Right lung (tissue), 5 donors: Measurements from ENCODE around the gene KCNK16. TPM values are rescaled to one million over a fixed set of nuclear protein-coding genes. Genes with fewer than 3 reads are reported as not detected.
"Not testable (repeated sequence)": the region's sequence is repeated elsewhere in the genome, so short reads cannot be mapped to it uniquely, and the experiment has no call there.

Experiments
- DNase-seq, 2 donors: peaks; one replicate each; pipeline ENCODE4 v3.0.0-alpha.2; 2013
- polyA plus RNA-seq, 5 donors: library from polyadenylated mRNA; unstranded; fragments of 120-200 nt; gene quantifications; one replicate each; pipeline versions ENCODE4 v1.2.1 to v1.2.3, GENCODE V29; 2013; ENCODE audit warnings: inconsistent platforms in 1 of 5, low replicate concordance in 1 of 5; ENCODE audit not compliant: insufficient read length in 5 of 5, insufficient read depth in 1 of 5

KCNK16 gene
- polyA plus RNA-seq, 5 donors, result 0.10 to 0.33 (median 0.22) TPM

DNA sequence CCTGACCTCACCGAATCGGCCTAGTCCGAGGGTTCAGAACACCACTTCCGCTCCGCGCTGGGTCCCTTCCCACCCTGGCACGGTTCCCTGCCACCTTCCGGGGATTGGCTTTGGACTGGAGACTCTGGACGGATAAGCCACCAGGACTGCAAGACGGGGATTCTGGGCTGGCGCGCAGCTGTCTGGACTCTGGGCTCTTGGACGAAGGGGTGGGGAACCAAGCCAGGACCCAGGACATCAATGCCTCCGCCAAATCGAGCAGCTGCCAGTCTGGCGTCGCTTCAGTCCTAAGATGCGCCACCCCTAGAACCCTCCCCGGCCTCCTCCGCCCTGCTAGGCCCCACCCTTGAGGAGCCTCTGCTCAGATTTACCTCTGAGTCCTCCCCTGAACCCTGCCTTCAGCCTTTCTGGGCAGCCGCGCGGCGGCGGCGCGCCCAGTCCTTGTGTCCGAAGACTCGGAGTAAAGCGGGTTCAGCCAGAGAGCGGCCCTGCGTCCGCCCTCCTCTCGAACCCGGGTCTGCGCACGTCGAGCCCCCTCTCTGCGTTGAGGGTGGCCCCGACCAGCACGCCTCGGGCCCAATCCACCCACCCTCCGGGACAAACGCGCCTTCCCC lies 9.5 kb downstream of the KCNK16 start:
- DNase-seq, result peak in 1 of 2 donors; percentile 21

GRCh38 chr6:39310542-39310941 lies 12.0 kb downstream of the KCNK16 start:
- DNase-seq, result no peak

DNA sequence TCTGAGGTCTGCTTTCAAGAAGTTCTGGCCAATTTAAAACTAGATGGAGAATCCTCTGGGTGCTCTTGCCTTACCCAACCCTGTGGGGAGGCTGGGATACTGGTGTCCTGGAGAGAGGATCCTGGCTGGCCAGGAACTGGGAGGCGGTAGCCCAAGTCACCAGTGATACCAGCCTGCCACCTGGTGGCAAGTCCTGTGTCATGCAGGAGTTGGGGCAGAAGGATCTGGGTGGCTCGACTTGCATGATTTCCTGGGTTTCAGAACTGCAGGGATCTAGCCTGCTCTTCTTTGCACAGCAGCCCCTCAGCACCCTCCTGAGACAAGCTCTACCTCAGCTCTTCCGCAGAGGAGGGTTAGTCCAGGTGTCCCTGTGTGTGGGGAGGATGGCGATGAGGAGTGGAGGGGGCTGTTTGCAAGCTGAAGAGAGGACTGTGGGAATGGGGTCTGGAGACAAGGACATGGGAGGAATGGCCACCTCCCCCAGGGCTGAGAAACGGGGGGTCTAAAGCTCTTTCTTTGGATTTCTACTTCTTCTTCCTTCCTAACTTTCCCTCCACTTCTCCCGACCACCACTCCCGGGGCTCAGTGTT lies 12.5 kb downstream of the KCNK16 start:
- peak in 1 of 2 donors; percentile 66 for DNase-seq

DNA sequence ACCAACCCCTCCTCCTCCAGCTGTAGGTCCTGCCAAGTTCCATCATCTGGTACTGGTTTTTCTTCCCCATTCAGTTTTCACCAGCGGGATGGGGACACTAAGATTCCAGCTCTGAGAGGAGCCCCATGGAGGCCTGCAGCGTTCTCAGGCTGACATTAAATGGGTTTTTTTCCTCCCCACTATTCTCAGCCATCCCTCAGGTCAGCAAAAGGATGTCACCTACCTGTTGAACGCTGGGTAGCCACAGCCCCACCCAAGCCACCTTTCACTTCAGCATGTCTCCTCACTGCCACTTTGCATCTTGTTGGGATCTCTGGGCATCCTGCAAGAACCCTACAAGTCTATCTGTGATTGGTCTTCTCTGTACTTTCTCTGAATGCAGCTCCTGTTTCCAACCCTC lies 15.0 kb downstream of the KCNK16 start:
- no peak for DNase-seq

- no peak for DNase-seq
These were observed 17.6 kb downstream of the KCNK16 start for GRCh38 chr6:39304951-39305350.

GRCh38 chr6:39303425-39304153 lies 18.9 kb downstream of the KCNK16 start:
- DNase-seq, result no peak

DNA sequence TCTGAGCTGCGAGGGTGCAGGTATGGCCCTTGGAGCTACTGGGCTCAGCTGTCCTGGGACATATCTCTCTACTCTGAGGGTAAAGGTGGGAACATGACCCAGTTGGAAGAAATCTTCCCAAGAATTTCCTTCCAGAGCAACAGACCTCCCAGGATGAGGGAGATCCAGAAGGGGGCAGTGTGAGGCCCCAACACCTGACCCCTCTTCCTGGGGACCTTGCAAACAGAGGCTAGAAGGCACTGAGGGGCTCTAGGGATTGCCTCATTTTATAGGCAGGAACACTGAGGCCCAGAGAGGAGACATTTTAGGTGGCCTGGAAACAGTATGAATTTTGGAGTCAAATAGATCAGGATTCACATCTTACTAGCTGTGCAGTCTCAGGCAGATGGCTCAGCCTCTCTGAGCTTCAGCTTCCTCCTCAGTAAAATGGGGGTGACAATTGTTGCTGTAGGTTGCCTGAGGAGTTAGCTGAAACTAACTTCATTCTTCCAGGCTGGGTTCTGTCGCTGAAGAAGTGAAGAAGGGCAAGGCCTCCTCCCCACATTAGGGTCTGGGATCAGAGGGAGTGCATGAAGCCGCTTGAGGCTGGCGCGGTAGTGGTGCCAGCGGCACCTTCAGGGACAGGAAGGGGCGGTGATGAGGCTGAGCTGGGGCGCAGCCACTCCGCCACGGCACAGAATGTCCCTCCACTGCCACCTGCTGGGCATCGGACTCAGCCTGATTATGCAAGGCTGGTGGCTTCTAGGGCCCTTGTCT lies 19.7 kb downstream of the KCNK16 start:
- DNase-seq, result peak; percentile 65 to 75

GRCh38 chr6:39302011-39302410 lies 20.5 kb downstream of the KCNK16 start:
- no peak for DNase-seq

GRCh38 chr6:39301606-39302005 lies 20.9 kb downstream of the KCNK16 start:
- DNase-seq, result no peak

GRCh38 chr6:39300739-39301138 lies 21.8 kb downstream of the KCNK16 start:
- no peak for DNase-seq

GRCh38 chr6:39298061-39298460 lies 24.4 kb downstream of the KCNK16 start:
- no peak for DNase-seq

DNA sequence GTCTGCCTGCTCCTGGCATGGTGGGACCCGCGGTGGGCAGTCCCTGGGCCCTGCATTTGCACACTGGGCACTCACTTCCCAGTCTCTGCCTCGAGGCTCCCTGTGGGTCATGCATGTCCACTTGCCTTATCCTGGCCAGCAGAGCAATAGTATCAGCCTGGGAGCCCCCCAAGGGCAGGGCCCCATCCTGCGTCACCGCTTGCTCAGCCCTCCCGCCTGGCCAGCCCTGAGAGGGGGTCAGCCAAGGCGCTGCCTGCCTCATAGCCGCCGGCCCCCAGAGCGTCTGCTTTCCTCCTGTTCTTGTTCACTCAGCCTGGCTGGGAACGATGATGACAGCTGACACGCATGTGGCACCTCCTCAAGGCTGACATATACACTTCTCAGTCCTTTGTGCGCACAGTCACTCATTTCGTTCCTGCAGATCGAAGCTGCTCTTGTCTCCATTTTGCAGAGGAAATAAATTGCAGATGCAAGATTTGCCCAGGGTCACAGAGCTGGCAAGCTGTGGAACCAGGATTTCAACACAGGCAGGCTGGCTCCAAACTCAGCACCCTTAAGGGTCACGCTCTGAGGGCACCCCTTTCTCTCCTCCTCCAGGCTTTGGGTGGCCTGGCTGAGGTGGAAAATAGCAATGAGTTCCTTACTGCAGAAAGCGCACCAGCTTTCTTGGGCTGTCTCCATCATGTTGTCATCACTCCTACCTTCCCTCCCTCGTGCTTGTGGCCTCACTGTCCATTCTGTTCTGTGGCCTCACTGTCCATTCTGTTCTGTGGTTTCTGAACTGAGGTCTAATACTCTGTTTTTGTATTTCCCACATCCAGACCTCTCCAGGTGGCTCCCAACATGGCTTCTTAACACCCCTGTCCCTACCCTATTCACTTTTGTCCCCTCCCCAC lies 25.5 kb downstream of the KCNK16 start:
- DNase-seq, result peak; percentile 48 to 50

GRCh38 chr6:39295611-39296011 lies 26.9 kb downstream of the KCNK16 start:
- no peak for DNase-seq

- DNase-seq, result no peak
These were observed 27.6 kb downstream of the KCNK16 start for GRCh38 chr6:39294899-39295298.

- no peak for DNase-seq
These were observed 28.4 kb downstream of the KCNK16 start for GRCh38 chr6:39294133-39294532.

DNA sequence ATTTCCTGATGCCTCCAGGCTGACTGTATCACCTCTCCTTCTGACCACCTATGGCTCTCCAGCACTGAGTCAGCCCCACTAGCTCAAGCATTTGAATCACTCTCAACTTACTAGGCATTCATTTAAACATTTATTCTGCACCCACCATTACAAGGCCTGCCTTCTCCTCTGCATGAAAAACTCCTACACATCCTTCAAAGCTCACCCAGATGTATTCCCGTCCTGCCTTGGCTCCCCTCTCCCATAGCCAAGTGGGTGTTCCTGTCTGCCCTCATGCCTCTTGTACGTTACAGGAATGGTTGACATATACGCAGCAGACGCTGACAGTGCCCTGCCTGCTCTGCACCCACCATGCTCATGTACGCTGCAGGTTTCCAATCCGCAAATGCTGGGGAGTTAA lies 29.9 kb downstream of the KCNK16 start:
- DNase-seq, result no peak

- DNase-seq, result no peak
These were observed 33.0 kb downstream of the KCNK16 start for GRCh38 chr6:39289490-39289889.

DNA sequence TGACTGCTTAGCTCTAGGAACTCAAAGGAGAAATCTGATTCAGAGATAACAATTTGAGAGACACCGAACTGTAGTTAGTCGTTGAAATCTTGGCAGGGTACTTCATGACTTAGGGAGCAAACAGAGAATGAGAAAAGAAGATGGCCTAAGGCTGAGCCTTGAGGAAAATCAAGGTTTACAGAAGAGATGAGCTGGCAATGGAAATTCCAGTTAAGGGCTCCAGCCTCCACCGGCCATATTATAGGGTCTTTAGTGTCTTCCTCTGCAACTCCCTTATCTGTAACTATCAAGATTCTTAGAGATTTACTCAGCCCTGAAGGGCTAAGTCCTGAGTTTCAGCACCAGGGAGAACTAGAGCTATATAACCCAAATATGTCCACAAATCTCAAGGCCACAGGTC lies 34.9 kb downstream of the KCNK16 start:
- no peak for DNase-seq

- DNase-seq, result not testable (repeated sequence)
These were observed 35.9 kb downstream of the KCNK16 start for GRCh38 chr6:39286596-39286995.

GRCh38 chr6:39282774-39283173 lies 39.7 kb downstream of the KCNK16 start:
- no peak for DNase-seq

DNA sequence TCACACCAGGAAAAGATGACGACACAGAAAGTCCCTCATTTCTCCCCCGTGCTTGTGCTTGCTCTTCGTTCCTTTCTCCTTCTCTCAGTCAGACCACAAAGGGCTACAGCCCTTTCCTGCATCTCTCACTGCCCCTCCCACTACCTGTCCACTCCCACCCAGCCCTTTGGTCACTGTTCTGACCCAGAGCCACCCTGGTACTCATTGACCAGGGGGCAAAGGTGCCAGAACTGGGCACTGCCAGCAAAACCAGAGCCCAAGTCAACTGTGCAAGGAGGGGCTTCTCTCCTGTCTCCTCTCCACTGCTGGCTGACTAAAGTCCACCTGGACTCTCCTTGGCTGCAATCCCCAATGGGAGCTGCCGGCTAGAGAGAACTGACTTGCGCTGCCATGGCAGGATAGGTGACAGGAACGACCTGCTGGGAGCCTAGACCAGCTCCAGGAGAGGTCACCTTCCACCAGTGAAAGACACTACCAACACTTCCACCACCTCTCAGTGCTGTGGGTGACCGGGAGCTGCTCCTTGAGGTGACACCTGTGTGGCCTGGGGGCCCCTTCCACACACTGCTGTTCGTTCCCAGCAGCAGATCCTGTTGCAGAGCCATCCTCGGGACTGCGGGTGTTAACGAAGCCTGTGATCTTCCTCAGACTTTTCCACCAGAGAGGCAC lies 41.1 kb downstream of the KCNK16 start:
- DNase-seq, result no peak
